Bone marrow (tissue), 2 donors: ENCODE measurements around the gene PRR18.
A peak's percentile ranks its signal among the peaks of the same experiment; 100 is the strongest.
"Not testable (repeated sequence)": the region's sequence is repeated elsewhere in the genome, so short reads cannot be mapped to it uniquely, and the experiment has no call there.

ENCODE experiments used
- DNase-seq, 2 donors: peaks; one replicate each; lab custom pipeline; 2025; lab: John Stamatoyannopoulos, UW

PRR18 gene

GRCh38 chr6:166308033-166308768 is at the start of gene PRR18:
PRR18 (minus strand) TSS chr6:166308392; CDS start chr6:166308142, 250 bp downstream.
- no peak for DNase-seq

- no peak for DNase-seq
Measured at GRCh38 chr6:166355552-166355951, 47.4 kb upstream of the PRR18 start.

GRCh38 chr6:166354965-166355364 is 46.8 kb upstream of the PRR18 start:
- DNase-seq: no peak

GRCh38 chr6:166354143-166354542 is 46.0 kb upstream of the PRR18 start:
- no peak for DNase-seq

GRCh38 chr6:166353507-166353906 is 45.3 kb upstream of the PRR18 start:
- DNase-seq: no peak

- no peak for DNase-seq
Measured at GRCh38 chr6:166352923-166353322, 44.7 kb upstream of the PRR18 start.

- peak in 1 of 2 donors; percentile 13 for DNase-seq
Measured at GRCh38 chr6:166351715-166352285, 43.6 kb upstream of the PRR18 start.

GRCh38 chr6:166348305-166348949 is 40.2 kb upstream of the PRR18 start:
- no peak for DNase-seq

GRCh38 chr6:166346965-166347364 is 38.8 kb upstream of the PRR18 start:
- DNase-seq: no peak

- DNase-seq: no peak
Measured at GRCh38 chr6:166346449-166346848, 38.3 kb upstream of the PRR18 start.

- DNase-seq: not testable (repeated sequence)
Measured at GRCh38 chr6:166345672-166346071, 37.5 kb upstream of the PRR18 start.

GRCh38 chr6:166344921-166345320 is 36.7 kb upstream of the PRR18 start:
- not testable (repeated sequence) for DNase-seq

GRCh38 chr6:166344240-166344639 is 36.0 kb upstream of the PRR18 start:
- no peak for DNase-seq

- DNase-seq: peak in 1 of 2 donors; percentile 48
Measured at GRCh38 chr6:166343150-166343487, 34.9 kb upstream of the PRR18 start.

- DNase-seq: peak; percentile 58 to 83
Measured at GRCh38 chr6:166342349-166343149, 34.4 kb upstream of the PRR18 start, which contains the start of gene SFT2D1. SFT2D1 (minus strand) TSS chr6:166342545; CDS start chr6:166342481, 64 bp downstream.

- no peak for DNase-seq
Measured at GRCh38 chr6:166341977-166342348, 33.8 kb upstream of the PRR18 start.

GRCh38 chr6:166341464-166341863 is 33.3 kb upstream of the PRR18 start:
- no peak for DNase-seq

- DNase-seq: no peak
Measured at GRCh38 chr6:166338854-166339253, 30.7 kb upstream of the PRR18 start.

- no peak for DNase-seq
Measured at GRCh38 chr6:166336847-166337246, 28.7 kb upstream of the PRR18 start.

GRCh38 chr6:166335378-166336302 is 27.4 kb upstream of the PRR18 start:
- no peak for DNase-seq

- no peak for DNase-seq
Measured at GRCh38 chr6:166334878-166335277, 26.7 kb upstream of the PRR18 start.
